Measurements from ENCODE around the gene LAMA1. TPM values are rescaled to one million over a fixed set of nuclear protein-coding genes. Genes with fewer than 3 reads are reported as not detected.

LAMA1 gene
- total RNA-seq, 2 experiments from 2014 or later, result not detected

Other genes with a start within 250 kb of the LAMA1 start
- gene LRRC30, start 113.3 kb upstream of the LAMA1 start, total RNA-seq, result not detected

All from activated CD4-positive, alpha-beta T cell treated with anti-CD3 and anti-CD28 coated beads for 36 hours (primary cell).